Neural progenitor cell (in vitro differentiated cells): ENCODE measurements around the gene CRACR2A.

ENCODE experiments used
- EZH2 ChIP-seq: fragments of 200-600 bp; sonication (generic); IDR thresholded peaks from 2 replicates; pipeline ENCODE4 v1.6.1; 2017; ENCODE audit warnings: antibody characterized with exemption, mild to moderate bottlenecking, moderate library complexity
- EZH2phosphoT487 ChIP-seq: fragments of 200-600 bp; sonication (generic); IDR thresholded peaks from 2 replicates; pipeline ENCODE4 v1.6.1; 2017; ENCODE audit warnings: antibody characterized with exemption
- TF ChIP-seq, protein P1 (sequence below): fragments of 200-600 bp; sonication (generic); IDR thresholded peaks from 2 replicates; pipeline ENCODE4 v1.5.1; 2017; ENCODE audit warnings: antibody characterized with exemption, mild to moderate bottlenecking

DNA sequence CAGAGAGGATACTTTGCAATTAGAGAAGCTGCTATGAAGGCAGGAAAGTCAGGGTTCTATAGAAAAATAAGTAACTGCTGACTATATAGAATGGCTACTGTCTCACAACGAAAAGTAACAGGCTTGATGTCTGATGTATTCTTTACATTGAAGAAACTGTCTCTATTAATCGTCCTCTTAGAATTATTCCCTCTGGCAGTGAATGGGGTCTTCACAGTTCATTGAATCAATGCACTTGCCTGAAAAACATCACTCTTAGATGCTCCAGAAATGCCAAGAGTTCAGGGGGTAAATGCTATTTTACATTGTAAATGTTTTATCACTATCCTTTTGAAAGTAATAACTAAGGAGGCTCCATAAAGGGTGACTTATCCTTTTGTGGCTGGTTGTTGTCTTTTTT is 37.7 kb upstream of the CRACR2A start:
- TF ChIP-seq, protein P1, sequence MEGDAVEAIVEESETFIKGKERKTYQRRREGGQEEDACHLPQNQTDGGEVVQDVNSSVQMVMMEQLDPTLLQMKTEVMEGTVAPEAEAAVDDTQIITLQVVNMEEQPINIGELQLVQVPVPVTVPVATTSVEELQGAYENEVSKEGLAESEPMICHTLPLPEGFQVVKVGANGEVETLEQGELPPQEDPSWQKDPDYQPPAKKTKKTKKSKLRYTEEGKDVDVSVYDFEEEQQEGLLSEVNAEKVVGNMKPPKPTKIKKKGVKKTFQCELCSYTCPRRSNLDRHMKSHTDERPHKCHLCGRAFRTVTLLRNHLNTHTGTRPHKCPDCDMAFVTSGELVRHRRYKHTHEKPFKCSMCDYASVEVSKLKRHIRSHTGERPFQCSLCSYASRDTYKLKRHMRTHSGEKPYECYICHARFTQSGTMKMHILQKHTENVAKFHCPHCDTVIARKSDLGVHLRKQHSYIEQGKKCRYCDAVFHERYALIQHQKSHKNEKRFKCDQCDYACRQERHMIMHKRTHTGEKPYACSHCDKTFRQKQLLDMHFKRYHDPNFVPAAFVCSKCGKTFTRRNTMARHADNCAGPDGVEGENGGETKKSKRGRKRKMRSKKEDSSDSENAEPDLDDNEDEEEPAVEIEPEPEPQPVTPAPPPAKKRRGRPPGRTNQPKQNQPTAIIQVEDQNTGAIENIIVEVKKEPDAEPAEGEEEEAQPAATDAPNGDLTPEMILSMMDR, result no peak
- TF ChIP-seq EZH2 (no peak), EZH2phosphoT487 (no peak)
